SIG-M5 treated with dmso at 0.1 percent for 504 hours (cell line): Measurements from ENCODE around the gene KLHDC8A.
"Not testable (repeated sequence)": the region's sequence is repeated elsewhere in the genome, so short reads cannot be mapped to it uniquely, and the experiment has no call there.

ENCODE experiments used
- DNase-seq: peaks from one replicate; lab custom pipeline; 2025; ENCODE audit not compliant: unreplicated experiment; lab: John Stamatoyannopoulos, UW

The KLHDC8A gene

GRCh38 chr1:205298191-205298994, 58.3 kb downstream of the KLHDC8A start:
- DNase-seq, result no peak

GRCh38 chr1:205297546-205298177, 59.1 kb downstream of the KLHDC8A start:
- not testable (repeated sequence) for DNase-seq

- DNase-seq, result no peak
Measured at GRCh38 chr1:205296154-205296553, 60.6 kb downstream of the KLHDC8A start.

GRCh38 chr1:205294934-205295333, 61.8 kb downstream of the KLHDC8A start:
- DNase-seq, result no peak

- no peak for DNase-seq
Measured at GRCh38 chr1:205294175-205294917, 62.4 kb downstream of the KLHDC8A start.

- no peak for DNase-seq
Measured at GRCh38 chr1:205293350-205294074, 63.2 kb downstream of the KLHDC8A start.

GRCh38 chr1:205291596-205291995, 65.1 kb downstream of the KLHDC8A start:
- DNase-seq, result no peak

GRCh38 chr1:205287767-205288559, 68.8 kb downstream of the KLHDC8A start:
- peak; percentile 100 for DNase-seq

- no peak for DNase-seq
Measured at GRCh38 chr1:205287076-205287475, 69.6 kb downstream of the KLHDC8A start.

- DNase-seq, result peak; percentile 46
Measured at GRCh38 chr1:205286335-205286950, 70.3 kb downstream of the KLHDC8A start.
